RWPE1 (cell line): ENCODE measurements around the gene DDI2.
A peak's percentile ranks its signal among the peaks of the same experiment; 100 is the strongest.

ENCODE experiments used
- CTCF ChIA-PET: fragments of 350-600 bp; sonication (Branson Sonifier 250); formaldehyde crosslinking; extraction: SDS; loops from one replicate; lab custom pipeline; 2021; lab: Yijun Ruan, JAX
- POLR2A ChIA-PET: fragments of 400-600 bp; formaldehyde crosslinking; extraction: SDS; loops from one replicate; lab custom pipeline; 2020; ENCODE audit warnings: antibody characterized with exemption; ENCODE audit not compliant: low non-redundant PET; lab: Yijun Ruan, JAX
- DNase-seq: peaks from one replicate; pipeline ENCODE4 v3.0.0; 2012; ENCODE audit warnings: low spot score
- H3K27ac ChIP-seq: fragments of 450-650 bp; 2 replicates; pipeline ENCODE4 v1.5.1; 2017
- CTCF ChIP-seq: fragments of 450-650 bp; conservative IDR thresholded peaks from 2 replicates; pipeline ENCODE4 v1.5.1; 2017; ENCODE audit warnings: low read depth, mild to moderate bottlenecking

The DDI2 gene

DNA sequence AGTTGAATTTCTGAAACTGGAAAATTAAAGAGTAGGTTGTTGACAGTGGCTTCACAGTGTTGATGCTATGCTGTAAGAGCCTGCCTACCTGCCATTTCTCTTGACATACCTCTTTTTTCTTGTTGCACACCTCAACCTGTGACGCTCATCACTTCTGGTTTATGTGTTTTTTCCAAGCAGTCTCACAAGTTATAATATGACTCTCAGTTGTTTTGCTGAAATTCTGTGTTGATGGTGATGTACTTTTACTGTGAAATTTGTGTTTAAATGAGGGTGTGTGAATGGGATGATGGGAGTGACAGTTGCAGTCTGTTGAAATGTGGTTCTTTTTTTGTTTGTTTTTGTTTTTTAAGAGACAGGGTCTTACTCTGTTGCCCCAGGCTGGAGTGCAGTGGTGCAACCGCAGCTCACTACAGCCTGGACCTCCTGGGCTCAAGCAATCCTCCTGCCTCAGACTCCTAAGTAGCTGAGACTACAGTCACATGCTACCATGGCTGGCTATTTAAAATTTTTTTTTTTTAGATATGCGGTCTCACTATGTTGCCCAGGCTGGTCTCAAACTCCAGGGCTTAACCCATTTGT, 7.0 kb downstream of the DDI2 start:
- ChIA-PET CTCF (no interaction called here), POLR2A (no interaction called here)
- no peak for TF ChIP-seq CTCF
- no peak overlapping the region for H3K27ac ChIP-seq
- DNase-seq: no peak

GRCh38 chr1:15625056-15625917, 8.0 kb downstream of the DDI2 start:
- DNase-seq: no peak
- ChIA-PET CTCF (interaction anchor here (0.6 to 0.7 kb wide), 2 partner anchors 23 to 56 kb away, joined by 3 to 4 read pairs; no protein-coding TSS in a partner anchor), POLR2A (no interaction called here)
- peak overlapping the region; percentile 40; the same call in 1 of the 2 replicates for H3K27ac ChIP-seq
- TF ChIP-seq CTCF: no peak

GRCh38 chr1:15626269-15626950, 9.2 kb downstream of the DDI2 start:
- no peak for DNase-seq
- ChIA-PET CTCF (no interaction called here), POLR2A (no interaction called here)
- H3K27ac ChIP-seq: no peak overlapping the region
- TF ChIP-seq CTCF: no peak

DNA sequence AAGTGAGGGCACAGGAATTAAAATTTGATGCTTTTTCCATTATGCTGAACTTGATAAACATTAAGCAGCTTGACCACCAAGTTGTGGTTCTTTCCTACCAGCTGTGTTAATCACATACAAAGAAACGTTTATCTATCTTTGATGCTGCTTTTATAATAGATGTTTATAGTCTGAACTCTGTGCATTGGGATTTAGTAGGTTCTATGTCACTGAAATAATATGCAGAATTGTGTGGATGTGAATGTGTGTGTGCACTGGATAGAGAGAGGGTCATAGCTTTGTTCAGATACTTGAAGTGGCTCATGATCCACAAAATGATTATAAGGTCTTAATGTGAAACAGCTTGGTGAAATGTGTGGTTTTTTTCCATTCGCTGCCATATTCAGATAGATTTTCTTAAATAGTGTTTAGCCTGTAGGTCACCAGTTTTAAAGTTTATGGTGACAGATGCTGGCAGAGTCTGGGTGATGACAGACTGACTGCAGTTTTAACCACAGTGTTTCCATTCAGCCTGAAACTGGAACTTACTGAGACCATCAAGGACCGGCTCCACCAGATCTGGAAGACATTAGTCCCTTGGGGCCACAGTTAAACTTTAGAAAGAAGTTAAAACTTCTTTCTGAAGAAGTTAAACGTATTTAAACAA, 10.2 kb downstream of the DDI2 start:
- CTCF ChIA-PET: interaction anchor here (0.6 kb wide), 2 partner anchors 13 to 30 kb away, joined by 4 read pairs; no protein-coding TSS in a partner anchor
- H3K27ac ChIP-seq: no peak overlapping the region
- no peak for DNase-seq

DNA sequence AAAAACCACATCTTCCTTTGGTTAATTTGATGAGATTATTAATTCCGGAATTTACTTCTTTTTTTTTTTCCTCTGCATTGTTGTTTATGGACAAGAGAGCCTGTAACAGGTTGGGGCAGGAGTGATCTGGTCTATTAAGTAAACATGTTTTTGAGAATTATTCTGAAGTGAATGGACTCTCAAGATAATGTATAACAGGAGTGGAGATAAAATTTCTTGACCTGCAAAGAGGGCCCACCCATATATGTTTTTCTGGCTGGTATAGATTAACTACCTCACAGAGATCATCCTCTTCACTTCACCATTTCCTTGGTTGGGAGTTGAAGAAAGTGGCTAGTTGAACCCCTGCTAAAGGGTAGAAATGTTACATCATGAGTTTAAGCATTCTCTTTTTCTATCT, 10.7 kb downstream of the DDI2 start:
- CTCF ChIA-PET: no interaction called here
- no peak for DNase-seq
- H3K27ac ChIP-seq: no peak overlapping the region
- POLR2A ChIA-PET: no interaction called here
- TF ChIP-seq CTCF: no peak

More for the DNA sequence above, 10.2 kb downstream of the DDI2 start:
- POLR2A ChIA-PET: no interaction called here
- no peak for TF ChIP-seq CTCF

- H3K27ac ChIP-seq: no peak overlapping the region
- ChIA-PET POLR2A (no interaction called here), CTCF (interaction anchor here (0.6 kb wide), 1 partner anchor 31 kb away, joined by 4 read pairs; no protein-coding TSS in a partner anchor)
- no peak for DNase-seq
- no peak for TF ChIP-seq CTCF
Measured at GRCh38 chr1:15633756-15634420, 16.6 kb downstream of the DDI2 start.
